ENCODE measurements around the gene IBA57. TPM values are rescaled to one million over a fixed set of nuclear protein-coding genes. Genes with fewer than 3 reads are reported as not detected.

Gene IBA57
- total RNA-seq, 2 donors from 2014 or later, result 11.0 to 16.9 TPM

DNA sequence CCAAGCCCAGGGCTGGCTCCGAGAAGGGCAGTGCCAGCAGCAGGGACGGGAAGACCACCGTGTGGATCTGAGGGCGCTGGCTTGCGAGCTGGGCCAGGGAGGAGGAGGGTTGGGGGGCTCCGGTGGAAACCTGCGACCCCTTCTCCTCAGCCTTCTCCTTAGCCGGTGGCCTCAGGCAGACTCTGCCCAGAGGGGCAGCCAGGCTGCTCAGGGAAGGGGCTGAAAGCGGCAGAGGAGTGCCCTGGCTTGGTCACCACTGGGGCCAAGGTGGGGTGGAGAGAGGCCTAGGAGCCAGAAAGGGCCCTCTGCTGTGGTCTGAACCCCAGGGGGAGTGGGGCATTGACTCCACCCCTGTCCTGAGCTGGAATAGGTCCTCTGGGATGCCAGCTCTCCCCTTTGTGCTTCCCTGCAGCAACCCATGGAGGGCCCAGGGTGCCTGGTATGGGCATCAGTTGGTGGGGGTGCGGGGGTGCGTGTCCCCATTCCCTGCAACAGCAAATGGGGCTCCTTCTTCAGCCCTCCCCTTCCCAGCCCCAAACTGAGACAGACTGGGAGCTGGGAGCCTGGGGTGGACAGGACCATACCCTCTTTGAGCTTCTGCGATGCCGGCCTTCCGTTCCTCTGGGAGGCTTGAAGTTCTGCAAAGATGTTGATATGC is 6.5 kb upstream of the IBA57 start:
- Histone ChIP-seq H3K36me3 (no peaks in the 10 kb centered on the region), H3K27me3 (no peaks in the 10 kb centered on the region), H3K4me3 (no peak overlapping the region), H3K4me1 (peaks cover 4% of the 10 kb centered on the region), H3K9me3 (no peaks in the 10 kb centered on the region), H3K27ac (no peak overlapping the region), H3K9ac (ENCODE audit: low read depth in 2 of 2, low read length in 2 of 2) (no peak overlapping the region)
- intact Hi-C loops (cut with DNase I), result no loop called here
- no peak for DNase-seq
- TF ChIP-seq, protein P1, sequence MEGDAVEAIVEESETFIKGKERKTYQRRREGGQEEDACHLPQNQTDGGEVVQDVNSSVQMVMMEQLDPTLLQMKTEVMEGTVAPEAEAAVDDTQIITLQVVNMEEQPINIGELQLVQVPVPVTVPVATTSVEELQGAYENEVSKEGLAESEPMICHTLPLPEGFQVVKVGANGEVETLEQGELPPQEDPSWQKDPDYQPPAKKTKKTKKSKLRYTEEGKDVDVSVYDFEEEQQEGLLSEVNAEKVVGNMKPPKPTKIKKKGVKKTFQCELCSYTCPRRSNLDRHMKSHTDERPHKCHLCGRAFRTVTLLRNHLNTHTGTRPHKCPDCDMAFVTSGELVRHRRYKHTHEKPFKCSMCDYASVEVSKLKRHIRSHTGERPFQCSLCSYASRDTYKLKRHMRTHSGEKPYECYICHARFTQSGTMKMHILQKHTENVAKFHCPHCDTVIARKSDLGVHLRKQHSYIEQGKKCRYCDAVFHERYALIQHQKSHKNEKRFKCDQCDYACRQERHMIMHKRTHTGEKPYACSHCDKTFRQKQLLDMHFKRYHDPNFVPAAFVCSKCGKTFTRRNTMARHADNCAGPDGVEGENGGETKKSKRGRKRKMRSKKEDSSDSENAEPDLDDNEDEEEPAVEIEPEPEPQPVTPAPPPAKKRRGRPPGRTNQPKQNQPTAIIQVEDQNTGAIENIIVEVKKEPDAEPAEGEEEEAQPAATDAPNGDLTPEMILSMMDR (IDR thresholded peaks at IDR 0.05), result no peak

DNA sequence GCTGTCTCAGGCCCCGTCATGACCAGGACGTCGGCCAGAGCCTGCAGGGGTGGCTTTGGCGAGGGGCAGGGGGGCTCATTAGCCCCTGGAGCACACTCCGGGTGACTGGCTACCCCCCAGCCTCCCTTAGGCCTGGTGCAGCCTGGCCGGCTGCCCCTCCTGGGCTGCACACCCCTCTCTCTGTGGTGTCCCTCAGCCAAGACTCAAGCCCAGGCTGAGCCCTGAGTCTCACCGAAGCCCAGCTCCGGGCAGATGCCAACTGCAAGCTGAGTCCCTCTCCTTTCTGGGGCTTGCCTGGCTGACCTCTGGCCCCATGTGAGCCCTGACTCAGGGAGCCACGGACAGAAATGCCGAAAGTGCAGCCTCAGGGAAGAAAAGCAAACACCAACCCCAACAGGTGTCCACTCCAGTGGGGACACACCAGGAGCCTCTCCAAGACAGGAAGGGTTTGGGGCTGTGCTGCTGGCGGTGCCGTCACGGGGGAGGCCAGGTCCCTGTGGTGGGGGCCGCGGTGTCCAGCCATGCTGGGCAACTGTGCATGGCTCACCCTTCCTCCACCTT is 5.3 kb upstream of the IBA57 start:
- DNase-seq, result no peak
- Histone ChIP-seq H3K27ac (no peak overlapping the region), H3K9me3 (no peaks in the 10 kb centered on the region), H3K4me3 (no peak overlapping the region), H3K27me3 (no peaks in the 10 kb centered on the region), H3K9ac (ENCODE audit: low read depth in 2 of 2, low read length in 2 of 2) (no peak overlapping the region), H3K36me3 (no peaks in the 10 kb centered on the region), H3K4me1 (peaks cover 4% of the 10 kb centered on the region)
- TF ChIP-seq, protein P1 (IDR thresholded peaks at IDR 0.05), result no peak
- intact Hi-C loops (cut with DNase I), result no loop called here

DNA sequence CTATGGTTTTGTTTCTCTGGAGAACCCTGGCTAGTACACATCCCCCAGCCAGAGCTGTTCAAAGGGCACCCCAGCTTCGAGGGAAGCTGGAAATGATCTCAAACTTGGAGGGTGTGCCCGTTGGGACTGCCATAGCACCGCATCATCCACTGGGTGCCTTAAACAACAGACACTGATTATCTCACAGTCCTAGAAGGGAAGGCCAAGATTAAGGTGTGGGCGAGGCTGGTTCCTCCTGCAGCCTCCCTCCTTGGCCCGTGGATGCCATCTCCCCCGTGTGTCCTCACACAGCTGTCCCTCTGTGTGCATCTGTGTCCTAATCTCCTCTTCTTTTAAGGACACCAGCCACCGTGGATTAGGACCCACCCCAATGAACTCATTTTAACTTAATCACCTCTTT is 4.2 kb upstream of the IBA57 start:
- no peak overlapping the region for H3K9ac ChIP-seq (ENCODE audit: low read depth in 2 of 2, low read length in 2 of 2)
- H3K27me3 ChIP-seq, result no peaks in the 10 kb centered on the region
- no peak overlapping the region for H3K4me3 ChIP-seq
- no peak for DNase-seq
- intact Hi-C loops (cut with DNase I), result no loop called here
- H3K27ac ChIP-seq, result no peak overlapping the region
- H3K4me1 ChIP-seq, result peaks cover 4% of the 10 kb centered on the region
- no peaks in the 10 kb centered on the region for H3K9me3 ChIP-seq
- no peaks in the 10 kb centered on the region for H3K36me3 ChIP-seq
- TF ChIP-seq, protein P1 (IDR thresholded peaks at IDR 0.05), result no peak

DNA sequence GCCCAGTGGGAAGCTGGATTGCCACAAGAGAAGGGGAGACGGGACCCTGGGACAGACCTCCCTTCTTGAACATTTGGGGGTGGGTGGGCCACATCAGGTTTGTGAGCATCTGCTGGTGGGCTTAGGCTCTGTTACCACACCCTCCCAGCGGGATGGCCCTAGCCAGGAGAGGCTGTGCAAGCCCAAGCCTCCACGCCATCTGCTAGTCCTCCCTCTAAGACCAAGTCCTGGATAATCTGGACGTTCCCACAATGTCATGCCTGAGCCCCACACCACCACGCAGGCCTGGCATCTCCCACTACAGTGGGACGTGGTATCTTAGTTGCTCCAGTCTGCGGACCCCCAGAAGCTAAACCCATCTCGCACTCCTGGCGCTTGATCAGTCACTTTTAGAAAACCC is 3.7 kb upstream of the IBA57 start:
- intact Hi-C loops (cut with DNase I), result no loop called here
- TF ChIP-seq, protein P1 (IDR thresholded peaks at IDR 0.05), result no peak
- Histone ChIP-seq H3K4me3 (no peak overlapping the region), H3K36me3 (no peaks in the 10 kb centered on the region), H3K27me3 (no peaks in the 10 kb centered on the region), H3K9ac (ENCODE audit: low read depth in 2 of 2, low read length in 2 of 2) (no peak overlapping the region), H3K27ac (no peak overlapping the region), H3K4me1 (peaks cover 4% of the 10 kb centered on the region), H3K9me3 (no peaks in the 10 kb centered on the region)
- no peak for DNase-seq

DNA sequence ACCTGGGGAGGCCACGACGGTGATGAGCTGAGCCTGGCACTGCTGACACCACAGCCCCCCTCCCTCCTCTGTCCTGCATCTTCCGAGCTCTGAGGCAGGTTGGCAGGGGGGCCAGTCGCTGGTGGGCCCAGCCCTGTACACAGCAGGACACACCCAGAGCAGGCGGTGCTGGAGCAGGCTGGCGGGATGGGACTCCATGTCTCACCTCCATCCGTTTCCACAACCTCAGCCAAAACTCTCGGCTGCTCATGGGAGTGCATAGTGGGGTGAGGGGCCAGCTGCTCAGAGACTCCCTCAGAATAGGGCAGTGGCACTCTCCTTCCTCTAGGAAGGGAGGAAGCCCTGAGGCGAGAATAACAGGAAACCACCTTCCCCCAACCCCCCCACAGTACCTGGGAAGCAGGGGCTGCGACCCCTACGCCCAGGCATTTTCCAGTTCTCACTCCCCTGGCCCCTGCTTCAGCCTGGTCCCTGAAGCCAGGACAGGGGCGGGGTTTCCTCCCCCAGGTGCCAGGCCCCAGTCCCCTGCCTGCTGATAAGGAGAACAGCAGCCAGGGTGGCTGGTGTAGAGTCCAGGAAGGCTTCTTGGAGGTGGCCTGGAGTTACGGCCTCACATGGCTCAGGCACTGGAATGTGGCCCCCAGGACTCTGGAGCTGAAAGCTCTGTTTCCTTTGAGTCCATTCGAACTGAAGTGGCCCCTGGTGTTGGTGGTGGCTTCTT is 3.2 kb upstream of the IBA57 start:
- Histone ChIP-seq H3K36me3 (no peaks in the 10 kb centered on the region), H3K27ac (no peak overlapping the region), H3K9ac (ENCODE audit: low read depth in 2 of 2, low read length in 2 of 2) (peak overlapping the region in 1 of 2 donors; percentile 17), H3K4me1 (peaks cover 4% of the 10 kb centered on the region), H3K4me3 (no peak overlapping the region), H3K9me3 (no peaks in the 10 kb centered on the region), H3K27me3 (no peaks in the 10 kb centered on the region)
- DNase-seq, result no peak
- intact Hi-C loops (cut with DNase I), result no loop called here
- TF ChIP-seq, protein P1 (IDR thresholded peaks at IDR 0.05), result no peak
